Activated T-cell treated with anti-CD3 and anti-CD28 coated beads, Interleukin-2, amount 50 U/mL, for 24 hours (primary cell): ENCODE measurements around the gene BMPR2.

Experiments used
- DNase-seq: peaks from one replicate; pipeline ENCODE4 v3.0.0-alpha.2; 2020
- H3K27ac Mint-ChIP-seq: 2 replicates; pipeline ENCODE4 v1.8.0; 2020; ENCODE audit warnings: mild to moderate bottlenecking, mixed read lengths
- H3K27me3 Mint-ChIP-seq: 2 replicates; pipeline ENCODE4 v1.8.0; 2020; ENCODE audit warnings: mixed read lengths
- H3K36me3 Mint-ChIP-seq: 2 replicates; pipeline ENCODE4 v1.8.0; 2020; ENCODE audit warnings: low read depth, mixed read lengths
- H3K4me1 Mint-ChIP-seq: 2 replicates; pipeline ENCODE4 v1.8.0; 2020; ENCODE audit warnings: low read depth, mixed read lengths
- H3K4me3 Mint-ChIP-seq: 2 replicates; pipeline ENCODE4 v1.8.0; 2020; ENCODE audit warnings: mild to moderate bottlenecking, moderate library complexity, mixed read lengths
- H3K9me3 Mint-ChIP-seq: 2 replicates; pipeline ENCODE4 v1.8.0; 2020; ENCODE audit warnings: mixed read lengths

The BMPR2 gene

DNA sequence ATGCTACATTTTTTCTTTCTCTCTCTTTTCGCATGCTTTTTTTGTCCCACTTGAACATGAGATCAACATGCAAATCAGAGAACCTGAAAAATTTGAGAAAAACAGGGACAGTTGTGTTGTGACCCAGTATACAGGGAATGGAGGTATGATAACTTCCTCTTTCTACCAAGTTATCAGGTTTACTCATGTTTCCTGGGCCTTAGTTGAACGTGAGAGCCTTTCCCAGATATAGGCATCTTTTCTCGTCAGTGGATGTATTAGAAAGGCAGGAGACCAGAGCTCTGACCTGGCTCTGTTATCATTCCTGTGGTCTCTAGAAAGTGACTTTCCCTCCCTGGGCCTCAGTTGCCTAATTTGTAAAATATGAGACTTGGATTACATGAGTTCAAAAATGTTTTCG is 228.6 kb downstream of the BMPR2 start:
- Mint-ChIP-seq H3K9me3 (no peaks in the 10 kb centered on the region), H3K4me1 (peaks cover 28% of the 10 kb centered on the region), H3K36me3 (no peaks in the 10 kb centered on the region), H3K4me3 (no peak overlapping the region), H3K27ac (peak overlapping the region; percentile 75), H3K27me3 (no peaks in the 10 kb centered on the region)
- no peak for DNase-seq

GRCh38 chr2:202605174-202605573 is 229.0 kb downstream of the BMPR2 start:
- Mint-ChIP-seq H3K36me3 (no peaks in the 10 kb centered on the region), H3K4me1 (peaks cover 33% of the 10 kb centered on the region), H3K27ac (peak overlapping the region; percentile 75), H3K27me3 (no peaks in the 10 kb centered on the region), H3K9me3 (no peaks in the 10 kb centered on the region), H3K4me3 (no peak overlapping the region)
- no peak for DNase-seq

DNA sequence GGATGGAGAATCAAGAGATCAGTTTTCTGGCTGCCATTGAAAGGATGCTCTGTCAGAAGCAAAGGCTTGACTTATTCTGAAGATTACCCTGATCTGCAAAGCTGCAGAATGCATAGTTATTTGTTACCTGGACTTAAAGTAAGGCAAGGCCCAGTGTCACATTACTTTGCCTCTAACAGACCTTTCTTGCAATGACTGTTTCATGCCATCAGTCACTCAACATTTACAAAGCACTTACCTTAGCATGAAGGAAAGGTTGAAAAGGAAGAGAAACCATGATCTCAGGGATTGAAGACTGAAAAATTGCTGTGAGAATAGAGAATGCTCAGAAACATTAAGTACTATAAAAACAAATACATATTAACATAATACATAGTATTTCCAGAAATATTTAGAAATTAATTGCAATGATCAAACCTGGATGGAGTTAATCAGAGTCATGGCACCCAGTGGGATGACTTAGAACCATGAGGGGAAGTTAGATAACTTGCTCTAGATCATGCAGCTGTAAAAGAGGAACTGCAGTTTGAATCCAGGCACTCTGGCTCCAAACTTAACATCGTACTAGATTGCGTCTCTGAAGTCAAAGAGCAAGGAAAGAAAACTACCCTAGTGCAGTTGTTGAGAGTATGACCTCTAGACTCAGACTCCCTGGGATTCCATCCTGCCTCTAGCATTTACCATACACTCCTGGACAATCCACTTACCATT is 232.2 kb downstream of the BMPR2 start:
- Mint-ChIP-seq H3K36me3 (no peaks in the 10 kb centered on the region), H3K9me3 (no peaks in the 10 kb centered on the region), H3K27ac (no peak overlapping the region), H3K4me3 (no peak overlapping the region), H3K27me3 (no peaks in the 10 kb centered on the region), H3K4me1 (peaks cover 24% of the 10 kb centered on the region)
- no peak for DNase-seq

DNA sequence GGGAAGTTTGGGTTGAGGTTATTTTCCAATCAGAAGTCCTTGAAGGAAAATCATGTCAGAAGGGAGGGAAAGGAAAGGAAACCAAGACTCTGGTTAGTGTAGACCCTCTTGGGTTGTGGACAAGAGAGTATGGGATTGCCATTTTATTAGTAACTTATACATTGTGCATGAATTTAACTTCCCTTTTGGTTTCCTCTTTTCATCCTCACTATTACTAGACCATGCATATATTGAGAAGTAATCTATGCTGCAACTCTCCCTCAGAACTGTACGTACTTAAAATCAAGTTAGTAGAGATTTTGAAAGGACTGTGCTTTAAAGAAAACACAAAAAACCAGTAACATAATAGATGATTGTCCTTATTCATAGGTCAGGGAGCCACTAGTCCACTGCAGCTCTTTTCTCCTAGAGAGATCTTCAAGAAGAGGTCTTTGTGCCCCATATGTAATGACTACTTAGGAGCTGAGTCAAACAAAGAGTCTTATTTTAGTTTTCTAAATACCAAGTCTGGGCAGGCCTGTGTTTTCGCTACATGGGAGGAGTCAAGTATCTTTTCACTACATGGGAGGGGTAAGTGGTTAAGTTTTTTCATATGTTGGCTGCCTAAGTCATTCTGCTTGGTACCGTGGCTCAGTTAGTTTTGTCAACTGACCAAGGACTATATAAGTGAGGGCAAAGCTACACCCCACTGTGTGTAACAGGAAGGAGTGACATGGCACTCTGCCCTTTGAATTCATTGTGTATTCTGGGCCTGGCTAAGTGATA is 233.4 kb downstream of the BMPR2 start:
- Mint-ChIP-seq H3K4me3 (no peak overlapping the region), H3K36me3 (no peaks in the 10 kb centered on the region), H3K4me1 (peaks cover 20% of the 10 kb centered on the region), H3K27me3 (no peaks in the 10 kb centered on the region), H3K9me3 (no peaks in the 10 kb centered on the region), H3K27ac (no peak overlapping the region)
- no peak for DNase-seq

DNA sequence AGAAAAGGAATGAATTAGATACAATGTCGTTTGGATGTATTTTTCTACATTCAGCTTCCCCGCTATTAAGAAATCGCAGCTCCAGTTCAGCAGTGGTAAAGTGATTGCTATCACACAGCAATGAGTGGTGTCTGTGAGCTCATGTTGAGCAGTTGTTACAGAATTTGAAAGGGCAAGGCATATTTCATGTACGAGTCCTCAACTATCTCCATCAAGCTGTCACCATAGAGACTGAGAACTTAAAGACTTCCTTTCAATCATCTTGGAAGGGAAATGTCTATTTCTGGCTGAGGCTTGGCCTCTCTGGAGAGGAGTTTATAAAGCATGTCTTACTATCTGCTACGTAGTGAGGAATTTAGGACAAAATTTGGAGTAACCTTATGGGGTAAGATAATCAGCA is 234.3 kb downstream of the BMPR2 start:
- no peaks in the 10 kb centered on the region for H3K9me3 Mint-ChIP-seq
- peaks cover 13% of the 10 kb centered on the region for H3K4me1 Mint-ChIP-seq
- H3K4me3 Mint-ChIP-seq = no peak overlapping the region
- H3K27ac Mint-ChIP-seq = no peak overlapping the region
- H3K36me3 Mint-ChIP-seq = no peaks in the 10 kb centered on the region
- no peaks in the 10 kb centered on the region for H3K27me3 Mint-ChIP-seq
- no peak for DNase-seq

DNA sequence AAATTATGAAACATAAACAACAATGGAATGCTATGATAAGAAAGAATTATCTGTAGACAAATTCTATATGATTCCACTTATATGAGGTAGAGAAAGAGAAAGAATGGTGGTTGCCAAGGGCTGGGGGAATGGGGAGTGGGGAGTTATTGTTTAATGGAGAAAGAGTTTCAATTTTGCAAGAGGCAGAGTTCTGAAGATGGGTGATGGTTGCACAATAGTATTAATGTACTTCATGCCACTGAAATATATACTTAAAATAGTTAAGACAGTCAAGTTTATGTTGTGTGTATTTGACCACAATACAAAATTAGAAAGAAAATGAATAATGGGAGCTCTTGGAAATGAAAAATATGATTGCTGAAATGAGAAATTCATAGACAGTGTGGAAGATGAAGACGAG is 236.0 kb downstream of the BMPR2 start:
- DNase-seq = no peak
- Mint-ChIP-seq H3K9me3 (no peaks in the 10 kb centered on the region), H3K4me1 (peaks cover 11% of the 10 kb centered on the region), H3K27me3 (no peaks in the 10 kb centered on the region), H3K36me3 (no peaks in the 10 kb centered on the region), H3K27ac (no peak overlapping the region), H3K4me3 (no peak overlapping the region)

DNA sequence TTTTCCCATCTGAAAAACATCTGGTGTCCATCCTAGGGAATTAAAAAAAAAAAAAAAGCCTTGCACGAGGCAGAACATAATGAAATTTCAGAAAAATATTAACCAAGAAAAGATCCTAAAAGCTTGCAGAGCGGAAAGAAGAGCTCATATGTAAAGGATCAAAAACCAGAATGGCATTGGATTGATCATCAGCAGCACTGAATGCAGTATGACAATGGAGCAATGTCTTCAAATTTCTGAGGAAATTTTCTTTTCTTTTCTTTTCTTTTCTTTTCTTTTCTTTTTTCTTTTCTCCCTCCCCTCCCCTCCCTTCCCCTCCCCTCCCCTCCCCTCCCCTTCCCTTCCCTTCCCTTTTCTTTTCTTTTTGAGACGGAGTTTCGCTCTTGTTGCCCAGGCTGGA is 237.4 kb downstream of the BMPR2 start:
- no peaks in the 10 kb centered on the region for H3K27me3 Mint-ChIP-seq
- no peaks in the 10 kb centered on the region for H3K36me3 Mint-ChIP-seq
- H3K4me1 Mint-ChIP-seq = peaks cover 11% of the 10 kb centered on the region
- H3K27ac Mint-ChIP-seq = no peak overlapping the region
- no peak overlapping the region for H3K4me3 Mint-ChIP-seq
- no peaks in the 10 kb centered on the region for H3K9me3 Mint-ChIP-seq
- DNase-seq = no peak
